GM10847 (cell line): Measurements from ENCODE around the gene EVPL.

Experiments
- POLR2A ChIP-seq: IDR thresholded peaks from 2 replicates; pipeline ENCODE4 v1.6.1; 2011; ENCODE audit not compliant: insufficient read length; ENCODE audit errors: extremely low read depth

The EVPL gene

GRCh38 chr17:76025294-76025693 lies 1.8 kb downstream of the EVPL start:
- TF ChIP-seq POLR2A: no peak

DNA sequence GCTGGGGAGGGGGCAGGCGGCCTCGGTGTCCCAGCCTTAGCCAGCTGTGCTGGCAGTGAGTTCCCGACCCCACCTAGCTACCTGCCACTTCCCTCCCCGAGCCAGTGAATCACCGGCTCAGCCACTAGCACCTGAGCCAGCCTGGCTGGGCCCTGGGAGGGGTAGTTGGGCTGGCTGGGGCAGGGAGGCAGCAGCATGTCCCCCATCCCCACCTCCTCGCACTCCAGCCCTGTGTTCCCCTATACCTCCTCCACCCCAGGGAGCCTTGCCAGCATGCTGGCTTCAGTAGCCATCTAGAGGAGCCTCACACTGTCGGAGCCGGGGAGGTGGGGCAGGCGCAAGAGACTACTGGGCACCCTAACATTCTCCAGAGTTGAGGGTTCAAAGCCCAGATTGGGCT lies 2.8 kb downstream of the EVPL start:
- TF ChIP-seq POLR2A: no peak

GRCh38 chr17:76023900-76024237 lies 3.2 kb downstream of the EVPL start:
- TF ChIP-seq POLR2A: no peak

DNA sequence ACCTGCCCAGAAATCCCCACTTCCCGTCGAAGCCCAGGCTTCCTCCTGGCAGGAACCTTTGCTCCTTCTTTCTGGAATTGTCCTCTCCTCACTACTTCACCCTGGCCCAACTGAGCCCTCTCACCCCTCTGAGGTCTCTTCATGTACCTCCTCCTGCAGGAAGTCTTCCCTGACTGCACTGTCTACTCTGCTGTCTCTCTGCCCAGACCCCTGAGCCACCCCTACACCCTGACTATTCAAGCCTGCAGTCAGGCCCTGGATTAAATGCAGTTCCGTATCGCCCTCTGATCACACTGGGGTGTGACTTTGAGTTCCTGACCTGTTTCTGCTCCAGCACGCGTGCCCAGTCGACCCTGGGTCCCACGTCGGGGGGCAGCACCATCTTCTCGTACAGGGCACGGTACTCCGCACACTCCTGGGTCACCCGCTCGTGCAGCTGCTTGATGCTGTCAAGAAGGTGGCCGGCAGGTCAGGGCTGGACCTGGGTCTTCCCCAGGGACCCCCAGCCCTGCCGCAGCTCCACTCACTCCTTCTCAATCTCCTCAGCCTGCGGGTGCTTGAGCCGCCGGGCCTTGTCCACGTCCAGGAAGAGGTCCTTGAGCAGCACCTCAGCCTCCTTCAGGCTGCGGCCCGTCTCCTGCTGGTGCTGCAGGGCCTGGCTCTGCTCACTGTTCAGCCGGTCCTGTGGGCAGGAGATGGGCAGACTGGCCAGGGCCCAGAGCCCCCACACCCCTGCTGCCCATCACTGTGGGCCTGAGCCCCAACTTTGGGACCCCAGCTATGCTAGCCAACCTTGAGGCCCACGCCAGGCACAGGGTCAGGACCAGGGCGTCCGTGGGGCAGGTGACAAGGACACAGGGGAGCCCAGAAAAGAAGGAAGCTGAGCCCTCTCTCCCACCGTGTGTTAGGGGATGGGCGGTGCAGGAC lies 3.9 kb downstream of the EVPL start:
- TF ChIP-seq POLR2A: no peak

- no peak for TF ChIP-seq POLR2A
Measured at GRCh38 chr17:76022285-76022684, 4.8 kb downstream of the EVPL start.

DNA sequence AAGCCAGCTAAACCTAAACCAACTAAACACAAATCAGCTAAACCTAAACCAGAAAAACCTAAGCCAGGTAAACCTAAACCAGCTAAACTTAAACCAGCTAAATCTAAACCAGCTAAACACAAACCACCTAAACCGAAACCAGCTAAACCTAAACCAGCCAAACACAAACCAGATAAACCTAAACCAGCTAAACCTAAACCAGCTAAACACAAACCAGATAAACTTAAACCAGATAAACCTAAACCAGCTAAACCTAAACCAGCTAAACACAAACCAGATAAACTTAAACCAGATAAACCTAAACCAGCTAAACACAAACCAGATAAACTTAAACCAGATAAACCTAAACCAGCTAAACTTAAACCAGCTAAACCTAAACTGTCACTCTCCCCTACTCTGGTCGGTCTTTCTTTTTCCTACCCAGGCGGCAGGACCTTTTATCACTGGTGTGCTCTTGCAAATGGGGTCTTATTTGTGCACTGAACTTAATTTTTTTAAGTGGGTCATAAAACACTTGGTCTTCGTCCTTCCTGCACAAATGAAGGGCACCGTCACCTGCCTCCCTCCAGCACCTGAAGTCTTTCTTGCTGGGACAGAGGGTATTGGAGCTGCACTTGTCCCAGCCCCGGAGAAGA lies 7.2 kb downstream of the EVPL start:
- no peak for TF ChIP-seq POLR2A

DNA sequence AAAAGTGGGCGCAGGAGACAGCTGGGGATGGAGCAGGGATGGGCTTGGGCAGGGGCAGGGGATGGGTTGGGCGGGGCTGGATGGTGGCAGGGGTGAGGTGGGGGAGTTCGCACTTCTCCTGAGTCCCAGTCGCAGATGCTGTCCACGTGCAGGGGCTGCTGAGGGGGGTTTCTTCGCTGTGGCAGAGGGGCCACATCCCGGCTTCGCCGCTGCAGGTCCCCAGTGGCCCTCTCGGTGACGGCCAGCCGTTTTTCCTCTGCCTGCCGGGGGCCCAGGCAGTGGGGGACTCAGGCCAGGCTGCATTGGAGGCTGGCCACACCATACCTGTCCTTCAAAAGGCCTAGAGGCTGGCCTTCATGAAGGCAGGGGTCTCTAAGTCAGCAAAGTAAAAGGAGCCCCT lies 8.3 kb downstream of the EVPL start:
- TF ChIP-seq POLR2A: no peak

DNA sequence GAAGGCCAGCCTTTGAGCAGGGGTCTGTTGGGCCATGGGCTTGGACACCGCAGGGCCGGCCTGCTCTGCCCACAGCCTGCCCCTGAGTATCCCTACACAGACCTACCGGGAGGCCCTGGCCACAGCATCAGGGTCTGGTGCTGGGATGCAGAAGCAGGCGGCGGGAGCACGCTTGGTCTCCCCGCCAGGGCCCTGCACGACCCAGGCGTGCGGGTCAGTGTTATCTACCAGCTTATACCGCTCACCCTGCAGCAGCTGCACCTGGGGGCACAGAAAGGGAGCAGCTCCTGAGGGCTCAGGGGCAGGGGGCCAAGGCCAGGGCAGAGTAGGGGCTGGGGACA lies 8.8 kb downstream of the EVPL start:
- no peak for TF ChIP-seq POLR2A

DNA sequence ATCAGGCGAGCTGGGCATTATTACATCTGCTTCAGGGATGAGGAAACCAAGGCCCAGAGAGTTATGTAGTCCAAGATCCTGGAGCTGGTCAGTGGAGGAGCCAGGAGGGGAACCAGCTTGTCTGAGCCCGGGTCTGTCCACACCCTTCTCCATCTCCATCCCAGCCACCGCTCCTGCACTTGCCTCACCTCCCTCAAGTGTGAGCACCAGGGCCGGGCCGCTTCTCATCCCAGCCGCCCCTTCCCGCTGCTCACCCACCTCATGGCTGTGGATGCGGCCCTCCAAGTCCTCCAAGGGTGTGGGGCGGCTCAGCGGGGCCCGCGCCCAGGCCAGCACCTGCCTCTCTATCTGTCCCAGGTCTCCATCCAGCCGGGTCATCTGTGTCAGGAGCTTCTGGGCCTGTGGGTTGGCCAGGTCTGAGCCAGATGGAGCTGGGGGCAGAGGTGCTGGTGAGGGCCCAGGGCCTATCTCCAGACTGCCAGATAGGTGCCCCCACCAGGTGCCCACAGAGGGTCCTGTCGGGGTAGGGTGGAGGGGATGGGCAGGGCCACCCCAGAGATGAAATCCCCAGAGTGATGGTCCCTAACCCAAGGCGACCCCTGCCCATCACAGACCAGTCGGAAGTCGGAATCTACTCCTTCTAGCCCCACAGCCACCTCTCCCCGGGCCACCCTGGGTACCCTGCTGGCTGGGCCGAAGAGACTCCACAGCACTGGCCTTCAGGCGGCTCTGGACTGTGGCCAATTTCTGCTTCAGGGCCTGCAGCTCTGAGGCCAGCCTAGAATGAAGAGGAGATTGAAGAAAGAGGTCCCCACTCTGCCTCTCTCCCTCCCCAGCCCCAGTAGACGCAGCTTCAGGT lies 9.4 kb downstream of the EVPL start:
- TF ChIP-seq POLR2A: no peak

GRCh38 chr17:76014925-76015261 lies 12.2 kb downstream of the EVPL start:
- TF ChIP-seq POLR2A: no peak

DNA sequence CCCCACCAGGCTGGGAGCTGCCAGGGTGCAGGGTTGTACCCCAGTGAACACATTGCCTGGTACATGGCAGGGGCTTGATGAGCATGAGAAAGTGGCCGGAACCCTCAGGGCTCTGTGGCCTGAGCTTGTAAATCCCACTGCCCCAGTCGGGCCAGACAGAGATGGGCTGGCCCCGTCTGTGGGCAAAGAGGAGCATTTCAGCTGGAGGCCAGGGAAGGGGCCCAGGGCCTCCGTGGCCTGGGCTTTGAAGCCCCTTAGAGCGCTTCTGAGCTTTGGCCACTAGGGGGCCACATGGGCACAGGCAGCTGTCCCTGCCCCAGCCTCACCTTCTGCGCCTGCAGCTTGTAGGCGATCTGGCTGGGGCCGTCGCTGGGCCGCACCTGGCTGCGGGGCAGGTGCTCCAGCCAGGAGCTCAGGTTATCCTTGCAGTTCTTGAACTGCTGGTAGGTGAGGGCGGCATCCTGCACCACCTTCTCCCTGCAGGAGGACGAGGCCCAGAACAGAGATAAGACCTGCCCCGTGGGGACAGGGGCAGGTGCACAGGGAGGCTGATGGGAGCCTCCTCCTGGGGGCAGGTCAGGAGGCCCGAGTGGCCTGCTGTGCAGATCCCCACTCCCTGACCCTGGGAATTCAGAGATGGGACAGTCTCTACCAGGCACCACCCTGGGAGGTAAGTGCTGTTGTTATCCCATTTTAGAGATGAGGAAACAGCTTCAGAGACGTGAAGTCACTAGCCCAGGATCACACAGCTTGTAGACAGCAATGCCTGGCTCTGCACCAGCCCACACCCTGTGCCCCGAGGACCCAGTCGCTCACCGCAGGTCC lies 12.8 kb downstream of the EVPL start:
- TF ChIP-seq POLR2A: no peak

GRCh38 chr17:76013377-76013932 lies 13.7 kb downstream of the EVPL start:
- TF ChIP-seq POLR2A: no peak

- TF ChIP-seq POLR2A: no peak
Measured at GRCh38 chr17:76011951-76012350, 15.2 kb downstream of the EVPL start.

DNA sequence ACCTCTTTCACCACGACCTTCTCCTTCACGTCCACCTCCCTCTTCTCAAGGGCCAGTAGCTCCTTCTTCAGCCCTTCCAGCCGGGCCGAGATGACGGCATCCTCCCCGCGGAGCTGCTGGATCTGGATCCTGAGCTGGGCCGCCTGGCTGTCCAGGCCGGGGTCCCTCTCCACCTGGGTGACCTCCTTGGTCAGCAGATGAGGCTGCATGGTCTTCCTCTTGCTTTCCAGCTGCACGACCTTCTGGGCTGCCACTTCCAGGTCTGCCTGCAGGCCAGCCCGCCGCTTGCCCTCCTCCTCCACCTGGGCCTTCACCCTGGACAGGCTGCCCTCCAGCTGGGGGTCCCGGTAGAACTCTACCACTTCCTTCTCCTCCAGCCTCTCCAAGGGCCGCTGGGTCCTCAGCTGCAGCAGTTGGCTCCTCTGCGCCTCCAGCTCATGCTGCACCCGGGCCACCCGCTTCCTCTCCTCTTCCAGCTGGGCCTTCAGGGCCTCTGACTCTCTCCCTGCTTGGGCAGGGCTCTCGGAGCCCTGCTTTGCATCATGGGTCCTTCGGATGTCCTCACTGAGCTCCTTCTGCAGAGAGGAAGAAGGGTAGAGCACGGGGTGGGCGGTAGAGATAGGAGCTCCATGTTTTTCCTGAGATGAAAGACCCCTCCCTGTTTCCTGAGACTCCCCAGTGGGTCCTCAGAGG lies 17.0 kb downstream of the EVPL start:
- TF ChIP-seq POLR2A: no peak
